CMK (cell line): ENCODE measurements around the gene HS6ST2.

Experiments used
- DNase-seq: peaks from one replicate; pipeline ENCODE4 v3.0.0-alpha.2; 2010; ENCODE audit warnings: low read depth

HS6ST2 gene

GRCh38 chrX:132612821-132613564, 345.4 kb downstream of the HS6ST2 start:
- DNase-seq: no peak

GRCh38 chrX:132610536-132610935, 347.9 kb downstream of the HS6ST2 start:
- DNase-seq: no peak

- no peak for DNase-seq
Measured at GRCh38 chrX:132609362-132609848, 349.0 kb downstream of the HS6ST2 start.

GRCh38 chrX:132603700-132604286, 354.6 kb downstream of the HS6ST2 start:
- no peak for DNase-seq

- no peak for DNase-seq
Measured at GRCh38 chrX:132602701-132603100, 355.7 kb downstream of the HS6ST2 start.

- no peak for DNase-seq
Measured at GRCh38 chrX:132594999-132595398, 363.4 kb downstream of the HS6ST2 start.

GRCh38 chrX:132594129-132594528, 364.3 kb downstream of the HS6ST2 start:
- no peak for DNase-seq

GRCh38 chrX:132592880-132593279, 365.5 kb downstream of the HS6ST2 start:
- no peak for DNase-seq

GRCh38 chrX:132591719-132592275, 366.6 kb downstream of the HS6ST2 start:
- no peak for DNase-seq

GRCh38 chrX:132590350-132591026, 367.9 kb downstream of the HS6ST2 start:
- no peak for DNase-seq

- DNase-seq: no peak
Measured at GRCh38 chrX:132584936-132585335, 373.5 kb downstream of the HS6ST2 start.

GRCh38 chrX:132576939-132577338, 381.5 kb downstream of the HS6ST2 start:
- DNase-seq: no peak
